ENCODE results near the gene DOCK4.

DNA sequence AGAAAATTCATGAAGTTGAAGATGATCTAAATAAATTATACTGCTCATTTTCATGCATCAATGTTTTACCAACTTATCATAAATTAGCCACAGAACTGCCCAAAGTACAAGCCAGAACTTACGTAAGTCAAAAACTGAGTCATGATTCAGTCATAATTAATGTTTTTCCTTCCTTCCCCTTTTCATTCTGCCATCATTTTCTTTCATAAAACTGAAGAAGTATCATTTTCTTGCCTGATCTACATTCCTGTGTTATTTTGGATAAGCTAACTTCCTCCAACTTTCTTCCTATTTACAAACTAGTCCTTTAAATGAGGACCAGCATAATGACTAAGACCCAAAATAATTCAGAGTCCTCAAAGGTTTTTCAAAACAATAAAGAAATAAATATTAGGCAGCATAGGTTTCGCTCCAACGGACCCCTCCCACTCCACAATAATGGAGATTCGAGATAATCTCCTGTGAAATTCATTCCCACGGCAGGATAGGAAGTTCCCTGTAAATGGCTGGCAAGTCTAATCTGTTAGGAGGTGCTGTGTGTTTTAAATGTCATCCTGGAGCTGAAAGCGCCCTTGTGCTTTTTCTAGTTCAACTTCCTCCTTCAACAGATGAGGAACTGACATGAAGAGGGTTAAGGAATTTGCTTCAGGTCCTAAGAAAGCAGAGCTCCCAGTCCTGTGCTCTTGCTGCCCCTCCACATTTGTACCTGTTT lies 218.9 kb downstream of the DOCK4 start:
- no peak for TF ChIP-seq EZH2 (IDR thresholded peaks at IDR 0.05; ENCODE audit: insufficient read depth, poor library complexity, severe bottlenecking)
- TF ChIP-seq EZH2phosphoT487 (IDR thresholded peaks at IDR 0.05; ENCODE audit: insufficient read depth, low read depth): no peak
